Activated naive CD4-positive, alpha-beta T cell treated with anti-CD3 and anti-CD28 coated beads, Interleukin-2, amount 10 ng/mL, durations not matched to agents 7 days and 5 days (primary cell): ENCODE results near the gene EFEMP2.

Source experiments
- CTCF ChIA-PET: fragments of 350-600 bp; sonication (Branson Sonifier 250); formaldehyde crosslinking; loops from one replicate; lab custom pipeline; 2021; ENCODE audit warnings: antibody characterized with exemption; lab: Charles Lee
- DNase-seq: peaks from one replicate; pipeline ENCODE4 v3.0.0-alpha.2; 2020
- H3K27ac Mint-ChIP-seq: one replicate; pipeline ENCODE4 v1.8.0; 2021; ENCODE audit warnings: mild to moderate bottlenecking, moderate library complexity, mixed read lengths
- H3K27me3 Mint-ChIP-seq: one replicate; pipeline ENCODE4 v1.8.0; 2021; ENCODE audit warnings: mild to moderate bottlenecking, mixed read lengths
- H3K36me3 Mint-ChIP-seq: one replicate; pipeline ENCODE4 v1.8.0; 2021; ENCODE audit warnings: mixed read lengths
- H3K4me1 Mint-ChIP-seq: one replicate; pipeline ENCODE4 v1.8.0; 2021; ENCODE audit warnings: mixed read lengths
- H3K4me3 Mint-ChIP-seq: one replicate; pipeline ENCODE4 v1.8.0; 2021; ENCODE audit warnings: mild to moderate bottlenecking, moderate library complexity, mixed read lengths
- H3K9me3 Mint-ChIP-seq: one replicate; pipeline ENCODE4 v1.8.0; 2021; ENCODE audit warnings: mixed read lengths

Gene EFEMP2

DNA sequence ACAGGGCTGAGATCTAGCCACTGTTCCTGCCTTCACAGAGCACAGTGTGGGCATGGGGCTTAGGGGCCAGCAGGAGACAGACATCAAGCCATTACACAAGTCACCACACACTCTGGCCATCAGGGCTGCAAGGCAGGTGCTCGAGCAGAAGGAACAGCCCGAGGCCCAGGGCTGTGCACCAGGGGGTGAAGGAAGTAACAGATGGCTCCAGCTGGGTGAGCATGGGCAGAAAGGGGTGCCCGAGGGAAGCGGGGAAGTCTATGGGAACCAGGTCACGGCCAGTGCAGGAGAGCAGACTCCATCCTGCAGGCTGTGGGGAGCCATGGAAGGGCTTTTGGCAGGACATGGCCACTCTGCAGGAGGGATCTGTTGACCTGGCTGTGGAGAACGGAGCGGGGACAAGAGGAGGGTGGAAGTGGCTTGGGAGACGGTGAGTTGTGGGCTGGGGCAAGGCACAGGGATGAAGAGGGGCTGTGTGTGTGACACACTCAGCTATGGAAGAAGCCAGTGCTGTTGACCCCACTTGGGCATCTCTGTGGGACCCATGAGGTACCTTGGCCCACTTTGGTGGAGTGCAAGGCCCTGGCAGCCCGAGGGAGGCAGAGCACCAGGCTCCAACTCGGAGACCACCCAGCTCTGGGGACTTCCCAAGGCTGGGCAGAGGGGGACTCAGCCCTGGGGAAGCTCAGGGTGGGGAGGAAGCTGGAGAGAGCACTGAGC is 42.7 kb upstream of the EFEMP2 start:
- H3K27ac Mint-ChIP-seq, result no peak overlapping the region
- DNase-seq, result no peak
- H3K4me3 Mint-ChIP-seq, result no peak overlapping the region
- H3K27me3 Mint-ChIP-seq, result peaks cover 23% of the 10 kb centered on the region
- no peaks in the 10 kb centered on the region for H3K9me3 Mint-ChIP-seq
- H3K4me1 Mint-ChIP-seq, result peaks cover 31% of the 10 kb centered on the region
- CTCF ChIA-PET, result interaction anchor here (0.9 to 2.4 kb wide), 3 partner anchors 25 to 30 kb away, joined by 3 to 7 read pairs (median 3); partner anchors contain the start of genes CCDC85B and FIBP
- H3K36me3 Mint-ChIP-seq, result peaks cover 22% of the 10 kb centered on the region

DNA sequence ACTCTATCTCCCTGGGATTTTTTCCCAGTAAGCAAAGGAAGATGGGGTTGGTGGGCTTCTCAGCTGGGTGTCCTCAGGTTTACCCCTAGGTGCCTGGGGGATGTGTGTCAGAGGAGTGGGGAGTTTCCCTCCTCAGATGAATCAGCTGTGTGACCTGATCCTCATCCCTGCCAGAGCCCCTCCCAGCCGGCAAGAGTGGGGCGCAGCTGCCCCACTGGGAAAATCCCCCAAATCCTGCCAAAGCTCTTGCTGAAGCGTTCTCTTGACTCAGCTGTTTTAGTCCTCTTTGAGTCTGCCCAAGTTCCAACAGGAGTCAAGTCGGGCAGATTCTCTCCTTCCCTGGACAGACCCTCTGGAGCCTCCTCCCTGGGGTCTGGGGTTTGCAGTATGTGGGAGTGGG is 40.2 kb upstream of the EFEMP2 start:
- Mint-ChIP-seq H3K4me1 (peaks cover 29% of the 10 kb centered on the region), H3K9me3 (no peaks in the 10 kb centered on the region), H3K27ac (no peak overlapping the region), H3K4me3 (no peak overlapping the region), H3K36me3 (peaks cover 16% of the 10 kb centered on the region), H3K27me3 (peaks cover 35% of the 10 kb centered on the region)
- CTCF ChIA-PET, result interaction anchor here (1.4 to 1.7 kb wide), 2 partner anchors 24 to 28 kb away, joined by 6 to 11 read pairs; partner anchors contain the start of gene FIBP
- no peak for DNase-seq

DNA sequence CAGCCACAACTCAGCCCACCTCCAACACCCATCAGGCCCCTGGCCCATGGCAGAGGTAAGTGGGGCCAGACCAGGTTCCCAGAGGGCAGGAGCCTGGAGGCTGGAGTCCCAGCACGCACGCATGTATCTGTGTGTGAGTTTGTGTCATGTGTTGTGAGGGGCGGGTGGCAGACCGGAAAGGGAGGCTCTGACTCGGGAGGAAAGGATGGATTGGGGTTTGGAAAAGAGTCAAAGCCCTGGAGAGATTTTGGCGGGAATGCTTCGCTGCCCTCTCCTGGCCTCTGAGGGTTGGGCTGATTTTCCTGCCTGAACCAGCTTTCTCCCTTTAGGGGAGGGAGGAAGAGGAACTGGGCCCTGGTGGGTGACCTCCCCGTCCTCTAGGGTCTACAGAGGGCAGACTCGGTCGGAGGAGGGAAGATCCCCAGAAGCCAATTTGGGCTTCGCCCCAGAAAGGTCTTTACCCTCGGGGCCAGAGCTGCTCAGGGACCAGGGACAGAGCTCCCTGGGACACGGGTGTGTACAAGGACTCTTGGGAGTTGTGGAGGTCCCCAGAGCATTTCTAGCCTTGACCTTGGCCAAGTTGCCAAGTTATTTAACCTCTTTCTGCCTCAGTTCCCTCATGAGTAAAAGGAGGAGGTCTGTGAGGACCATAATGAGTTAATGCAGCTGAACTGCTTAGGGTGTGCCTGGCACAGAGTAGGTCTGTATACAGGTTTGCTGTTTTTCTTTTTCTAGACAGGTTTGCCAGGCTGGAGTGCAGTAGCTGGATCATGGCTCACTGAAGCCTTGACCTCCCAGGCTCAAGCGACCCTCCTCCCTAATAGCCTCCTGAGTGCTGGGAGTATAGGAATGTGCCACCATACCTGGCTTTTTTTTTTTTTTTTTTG is 39.3 kb upstream of the EFEMP2 start:
- Mint-ChIP-seq H3K27me3 (peaks cover 44% of the 10 kb centered on the region), H3K9me3 (no peaks in the 10 kb centered on the region), H3K4me3 (no peak overlapping the region), H3K4me1 (peaks cover 25% of the 10 kb centered on the region), H3K27ac (no peak overlapping the region), H3K36me3 (peaks cover 12% of the 10 kb centered on the region)
- CTCF ChIA-PET, result interaction anchor here (0.7 to 1.7 kb wide), 6 partner anchors 11 to 60 kb away, joined by 3 to 11 read pairs (median 4); partner anchors contain the start of gene FIBP
- DNase-seq, result no peak

DNA sequence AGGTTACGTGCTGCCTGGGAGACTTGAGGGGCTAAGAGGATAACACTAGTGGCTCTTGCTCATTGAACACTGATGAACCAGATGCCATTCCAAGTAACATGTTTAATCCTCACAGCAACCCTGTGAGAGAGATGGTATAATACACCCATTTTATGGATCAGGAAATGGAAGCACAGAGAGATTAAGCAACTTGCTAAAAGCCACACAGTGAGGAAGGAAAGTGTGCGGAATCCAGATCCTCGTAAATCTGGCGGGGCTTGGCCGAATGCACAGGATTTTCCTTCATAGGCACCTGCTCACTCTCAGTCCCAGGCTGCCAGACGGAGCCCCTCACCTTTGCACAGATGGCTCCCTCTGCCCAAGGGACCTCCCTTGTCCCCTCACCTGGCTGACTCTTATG is 35.3 kb upstream of the EFEMP2 start:
- CTCF ChIA-PET, result interaction anchor here (1.5 to 2.5 kb wide), 2 partner anchors 9 to 23 kb away, joined by 7 to 10 read pairs; no protein-coding TSS in a partner anchor
- no peaks in the 10 kb centered on the region for H3K9me3 Mint-ChIP-seq
- H3K4me3 Mint-ChIP-seq, result peak overlapping the region; percentile 29
- peaks cover 71% of the 10 kb centered on the region for H3K27me3 Mint-ChIP-seq
- H3K4me1 Mint-ChIP-seq, result peaks cover 7% of the 10 kb centered on the region
- H3K36me3 Mint-ChIP-seq, result no peaks in the 10 kb centered on the region
- DNase-seq, result no peak
- no peak overlapping the region for H3K27ac Mint-ChIP-seq

DNA sequence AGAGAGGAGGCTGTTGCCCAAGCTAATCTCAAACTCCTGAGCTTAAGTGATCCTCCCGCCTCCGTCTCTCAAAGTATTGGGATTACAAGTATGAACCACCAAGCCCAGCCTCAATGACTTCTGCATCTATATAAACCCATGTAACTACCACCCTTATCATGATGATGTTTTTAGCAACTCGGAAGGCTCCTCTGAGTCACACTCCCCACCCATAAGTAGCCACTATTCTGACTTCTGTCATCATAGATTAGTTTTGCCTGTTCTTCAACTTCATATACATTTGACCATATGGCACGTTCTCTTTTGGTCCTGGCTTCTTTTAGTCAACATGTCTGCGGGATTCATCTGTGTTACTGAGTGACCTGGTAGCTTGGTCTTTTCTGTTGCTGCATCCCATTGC is 34.0 kb upstream of the EFEMP2 start:
- no peaks in the 10 kb centered on the region for H3K36me3 Mint-ChIP-seq
- H3K27me3 Mint-ChIP-seq, result peaks cover 75% of the 10 kb centered on the region
- no peak overlapping the region for H3K27ac Mint-ChIP-seq
- no peak overlapping the region for H3K4me3 Mint-ChIP-seq
- no peak for DNase-seq
- CTCF ChIA-PET, result interaction anchor here (1.4 to 2.7 kb wide), 4 partner anchors 8 to 22 kb away, joined by 3 to 14 read pairs (median 5); no protein-coding TSS in a partner anchor
- H3K4me1 Mint-ChIP-seq, result peaks cover 15% of the 10 kb centered on the region
- H3K9me3 Mint-ChIP-seq, result no peaks in the 10 kb centered on the region

DNA sequence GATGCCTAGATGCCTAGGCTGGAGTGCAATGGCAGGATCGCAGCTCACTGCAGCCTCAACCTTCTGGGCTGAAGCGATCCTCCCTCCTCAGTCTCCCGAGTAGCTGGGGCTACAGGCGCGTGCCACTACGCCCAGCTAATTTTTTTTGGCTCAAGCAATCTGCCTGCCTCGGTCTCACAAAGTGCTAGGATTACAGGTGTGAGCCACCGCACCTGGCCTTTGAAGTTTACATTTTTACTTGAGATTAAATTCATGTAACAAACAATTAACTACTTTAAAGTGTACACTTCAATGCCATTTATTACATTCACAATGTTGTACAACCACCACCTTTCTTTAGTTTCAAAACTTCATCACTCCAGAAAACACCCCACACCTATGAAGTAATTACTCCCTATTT is 31.1 kb upstream of the EFEMP2 start:
- H3K27me3 Mint-ChIP-seq, result peaks cover 70% of the 10 kb centered on the region
- H3K36me3 Mint-ChIP-seq, result no peaks in the 10 kb centered on the region
- no peak overlapping the region for H3K4me3 Mint-ChIP-seq
- DNase-seq, result no peak
- no peaks in the 10 kb centered on the region for H3K9me3 Mint-ChIP-seq
- peaks cover 22% of the 10 kb centered on the region for H3K4me1 Mint-ChIP-seq
- no peak overlapping the region for H3K27ac Mint-ChIP-seq
- CTCF ChIA-PET, result interaction anchor here (0.6 to 1.2 kb wide), 2 partner anchors 19 to 135 kb away, joined by 3 to 4 read pairs; no protein-coding TSS in a partner anchor

DNA sequence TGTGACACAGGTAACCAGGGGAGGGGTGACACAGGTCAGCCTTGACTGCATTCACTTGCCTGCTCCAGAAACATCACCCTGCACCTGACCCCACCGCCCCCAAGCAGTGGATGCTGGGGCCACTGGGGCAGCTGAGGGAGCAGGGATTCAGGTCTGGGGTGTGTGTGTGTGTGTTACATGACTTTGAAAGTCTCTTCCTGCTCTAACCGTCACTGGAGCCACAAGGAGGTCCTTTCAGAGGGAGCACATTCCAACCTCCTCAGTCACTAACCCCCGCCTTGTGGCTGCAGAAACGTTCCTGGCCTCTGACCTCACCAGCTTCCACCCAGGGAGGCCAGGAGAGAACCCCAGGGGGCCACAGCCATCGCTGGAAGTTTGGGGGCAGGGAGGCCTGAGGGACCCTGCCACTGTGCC is 30.5 kb upstream of the EFEMP2 start:
- H3K4me3 Mint-ChIP-seq, result no peak overlapping the region
- peaks cover 24% of the 10 kb centered on the region for H3K4me1 Mint-ChIP-seq
- H3K27ac Mint-ChIP-seq, result no peak overlapping the region
- no peak for DNase-seq
- CTCF ChIA-PET, result interaction anchor here (1.8 to 10.5 kb wide), 2 partner anchors 15 to 85 kb away, joined by 4 to 142 read pairs; partner anchors contain the start of genes CCDC85B and FIBP
- H3K36me3 Mint-ChIP-seq, result no peaks in the 10 kb centered on the region
- peaks cover 71% of the 10 kb centered on the region for H3K27me3 Mint-ChIP-seq
- no peaks in the 10 kb centered on the region for H3K9me3 Mint-ChIP-seq

DNA sequence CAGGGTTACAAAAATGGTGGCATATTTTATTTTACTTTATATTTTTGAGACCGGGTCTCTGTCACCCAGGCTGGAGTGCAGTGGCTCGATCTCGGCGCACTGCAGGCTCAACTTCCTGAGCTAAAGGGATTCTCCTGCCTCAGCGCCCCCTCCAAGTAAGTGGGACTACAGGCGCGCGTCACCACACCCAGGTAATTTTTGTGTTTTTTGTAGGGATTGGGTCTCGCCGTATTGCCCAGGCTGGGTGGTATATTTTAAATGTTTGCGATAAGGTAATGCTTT is 28.2 kb upstream of the EFEMP2 start:
- H3K27ac Mint-ChIP-seq, result no peak overlapping the region

DNA sequence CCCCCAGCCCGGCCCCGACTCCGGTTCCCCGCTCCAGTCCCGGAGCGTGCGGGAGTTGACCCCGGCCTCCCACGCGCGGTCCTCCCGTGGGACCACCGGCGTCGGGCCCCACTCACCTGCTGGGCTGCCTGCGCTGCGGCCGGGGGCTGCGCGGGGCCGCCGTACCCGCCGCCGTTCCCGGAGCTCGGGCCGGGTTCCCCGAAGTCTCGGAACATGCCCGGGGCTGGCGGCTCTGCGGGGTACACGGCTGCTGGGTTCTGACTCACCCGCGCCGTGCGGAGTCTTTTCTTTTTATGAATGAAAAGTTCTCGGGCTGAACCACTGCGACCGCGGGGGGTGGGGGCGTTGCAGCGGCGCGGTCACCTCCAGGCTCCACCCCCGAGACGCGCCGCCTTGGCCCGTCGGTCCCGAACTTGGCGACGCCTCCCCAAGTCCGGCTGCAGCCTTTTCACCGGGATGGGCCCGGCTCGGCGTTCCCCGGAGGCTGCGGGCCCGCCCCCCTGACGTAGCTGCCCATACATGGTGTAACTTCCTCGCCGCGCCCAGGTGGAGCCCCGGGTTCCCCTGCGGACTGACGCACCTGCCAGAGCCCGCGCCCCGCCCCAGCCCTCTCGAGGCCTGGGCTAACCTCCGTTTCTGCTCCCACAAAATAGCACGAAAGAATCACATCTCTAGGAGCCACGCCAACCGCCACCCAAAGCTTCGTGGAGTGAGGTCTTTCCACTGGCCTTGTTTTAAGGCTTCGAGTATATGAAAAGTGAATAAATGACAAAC is 27.7 kb upstream of the EFEMP2 start, which contains the start of gene FOSL1:
TSS of gene FOSL1 (minus strand) at position 264 of the 774 bp plus-strand sequence. CDS start at position 215, 49 bp downstream.
- H3K36me3 Mint-ChIP-seq, result no peaks in the 10 kb centered on the region
- peak; percentile 96 for DNase-seq
- no peaks in the 10 kb centered on the region for H3K9me3 Mint-ChIP-seq
- peaks cover 52% of the 10 kb centered on the region for H3K27me3 Mint-ChIP-seq
- peak within 1 kb of the TSS; percentile 73 for H3K27ac Mint-ChIP-seq
- H3K4me1 Mint-ChIP-seq, result peaks cover 40% of the 10 kb centered on the region
- CTCF ChIA-PET, result interaction anchor here (1.6 to 10.5 kb wide), 3 partner anchors 11 to 40 kb away, joined by 4 to 142 read pairs (median 5); partner anchors contain the start of genes CCDC85B, FIBP and MUS81
- H3K4me3 Mint-ChIP-seq, result peak within 1 kb of the TSS; percentile 69

More for the DNA sequence above, 28.2 kb upstream of the EFEMP2 start:
- CTCF ChIA-PET, result interaction anchor here (1.5 to 10.5 kb wide), 4 partner anchors 11 to 41 kb away, joined by 4 to 142 read pairs (median 4); partner anchors contain the start of genes CCDC85B, FIBP and MUS81
- DNase-seq, result no peak
- no peaks in the 10 kb centered on the region for H3K36me3 Mint-ChIP-seq
- H3K27me3 Mint-ChIP-seq, result peaks cover 54% of the 10 kb centered on the region
- H3K4me3 Mint-ChIP-seq, result peak overlapping the region; percentile 62
- H3K4me1 Mint-ChIP-seq, result peaks cover 36% of the 10 kb centered on the region
- no peaks in the 10 kb centered on the region for H3K9me3 Mint-ChIP-seq

DNA sequence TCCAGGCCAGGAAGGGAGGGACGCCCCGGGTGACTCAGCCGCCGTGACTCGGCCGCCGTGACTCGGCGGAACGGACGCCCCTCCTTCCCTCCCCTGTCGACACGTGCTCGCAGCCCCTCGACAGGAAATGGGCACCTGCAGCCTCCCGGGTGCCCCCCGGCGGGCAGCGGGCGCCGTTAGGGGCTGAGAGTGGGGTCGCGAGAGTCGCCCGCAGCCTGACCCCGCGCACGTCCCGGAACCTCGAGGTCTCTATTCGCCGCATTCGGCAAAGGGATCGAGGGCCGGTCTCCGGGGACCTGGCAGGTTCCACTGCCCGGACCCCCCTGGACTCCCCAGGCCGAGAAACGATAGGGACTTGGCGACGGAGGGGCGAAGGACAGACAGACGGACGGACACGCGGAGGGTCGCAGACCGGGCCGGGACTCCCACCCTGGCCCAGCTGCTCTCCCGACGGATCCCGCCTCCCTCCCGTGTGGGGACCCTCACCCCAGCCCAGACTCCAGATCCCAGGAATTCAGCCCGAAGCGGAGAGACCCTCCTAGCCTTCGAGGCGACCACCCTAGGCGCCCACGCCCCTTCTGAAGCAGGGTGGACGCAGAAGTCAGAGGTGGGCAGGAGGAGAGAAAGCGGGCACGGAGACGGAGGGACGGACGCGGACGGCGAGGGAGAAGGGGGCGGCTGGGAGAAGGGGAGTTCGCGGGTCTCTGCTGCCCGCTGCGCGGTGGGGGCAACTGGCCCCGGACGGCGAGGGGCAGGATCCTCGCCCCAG is 26.9 kb upstream of the EFEMP2 start:
- peak; percentile 73 for DNase-seq
- H3K36me3 Mint-ChIP-seq, result no peaks in the 10 kb centered on the region
- no peak overlapping the region for H3K27ac Mint-ChIP-seq
- H3K27me3 Mint-ChIP-seq, result peaks cover 46% of the 10 kb centered on the region
- CTCF ChIA-PET, result interaction anchor here (0.6 to 10.5 kb wide), 3 partner anchors 12 to 301 kb away, joined by 4 to 142 read pairs (median 5); partner anchors contain the start of genes CCDC85B, FIBP and MUS81
- H3K9me3 Mint-ChIP-seq, result no peaks in the 10 kb centered on the region
- peaks cover 44% of the 10 kb centered on the region for H3K4me1 Mint-ChIP-seq
- H3K4me3 Mint-ChIP-seq, result peak overlapping the region; percentile 69

DNA sequence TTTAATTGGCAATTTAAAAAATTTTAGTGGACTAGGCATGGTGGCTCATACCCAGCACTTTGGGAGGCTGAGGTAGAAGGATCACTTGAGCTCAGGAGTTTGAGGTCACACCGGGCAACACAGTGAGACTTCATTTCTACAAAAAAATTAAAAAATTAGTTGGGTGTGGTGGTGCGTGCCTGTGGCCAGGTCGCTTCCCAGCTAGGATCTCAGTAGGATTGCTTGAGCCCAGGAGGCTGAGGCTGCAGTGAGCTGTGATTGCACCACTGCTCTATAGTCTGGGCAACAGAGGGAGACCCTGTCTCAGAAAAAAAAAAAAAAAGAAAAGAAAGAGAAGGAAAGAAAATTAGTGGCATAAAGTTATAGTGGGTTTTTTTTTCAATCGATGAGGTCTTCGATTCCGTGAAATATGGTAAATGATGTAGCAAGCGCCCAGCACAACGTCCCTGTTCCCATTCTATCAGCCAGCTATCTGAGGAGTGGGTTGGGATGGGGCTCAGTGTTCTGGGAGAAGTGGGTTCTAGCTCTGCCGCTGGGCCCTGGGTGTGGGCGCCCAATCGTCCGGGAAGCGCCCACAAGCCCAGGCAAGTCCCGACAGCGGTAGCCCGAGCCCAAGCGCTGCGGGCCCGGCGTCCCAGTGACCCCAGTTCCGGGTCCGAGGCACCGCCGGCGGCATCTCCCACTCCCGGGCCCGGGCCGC is 26.2 kb upstream of the EFEMP2 start:
- DNase-seq, result no peak
- peak overlapping the region; percentile 72 for H3K27ac Mint-ChIP-seq
- CTCF ChIA-PET, result interaction anchor here (0.6 to 10.5 kb wide), 6 partner anchors 9 to 302 kb away, joined by 3 to 142 read pairs (median 4); partner anchors contain the start of genes CCDC85B, FIBP and MUS81
- H3K9me3 Mint-ChIP-seq, result no peaks in the 10 kb centered on the region
- H3K27me3 Mint-ChIP-seq, result peaks cover 40% of the 10 kb centered on the region
- H3K4me3 Mint-ChIP-seq, result peak overlapping the region; percentile 73
- no peaks in the 10 kb centered on the region for H3K36me3 Mint-ChIP-seq
- peaks cover 50% of the 10 kb centered on the region for H3K4me1 Mint-ChIP-seq

DNA sequence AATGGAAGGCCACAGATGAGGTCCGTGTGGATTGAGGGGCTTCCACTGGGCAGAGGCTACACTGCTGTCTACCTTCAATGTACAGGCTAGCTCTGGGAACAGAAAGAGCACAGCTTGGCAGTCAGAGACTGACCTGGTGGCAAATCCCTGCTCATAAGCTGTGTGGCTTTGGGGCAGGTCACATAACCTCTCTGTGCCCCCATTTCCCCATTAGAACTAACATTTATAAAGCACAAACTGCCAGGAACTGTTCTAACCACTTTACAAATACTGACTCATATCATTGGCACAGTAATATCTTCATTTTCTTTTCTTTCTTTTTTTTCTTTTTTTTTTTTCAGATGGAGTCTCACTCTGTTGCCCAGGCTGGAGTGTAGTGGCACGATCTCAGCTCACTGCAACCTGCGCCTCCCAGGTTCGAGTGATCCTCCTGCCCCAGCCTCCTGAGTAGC is 24.4 kb upstream of the EFEMP2 start:
- CTCF ChIA-PET, result interaction anchor here (10.5 kb wide), 1 partner anchor 9 kb away, joined by 142 read pairs; the partner anchor contains the start of genes CCDC85B and FIBP
- H3K27me3 Mint-ChIP-seq, result peaks cover 23% of the 10 kb centered on the region
- H3K4me1 Mint-ChIP-seq, result peaks cover 62% of the 10 kb centered on the region
- no peaks in the 10 kb centered on the region for H3K9me3 Mint-ChIP-seq
- no peak overlapping the region for H3K27ac Mint-ChIP-seq
- H3K4me3 Mint-ChIP-seq, result no peak overlapping the region
- no peak for DNase-seq
- peaks cover 6% of the 10 kb centered on the region for H3K36me3 Mint-ChIP-seq
